Naive B cell (primary cell): ENCODE measurements around the gene C19orf25. TPM values are rescaled to one million over a fixed set of nuclear protein-coding genes. Genes with fewer than 3 reads are reported as not detected.
"Not testable (repeated sequence)": the region's sequence is repeated elsewhere in the genome, so short reads cannot be mapped to it uniquely, and the experiment has no call there.

Experiments used
- ATAC-seq, 2 donors: fragments of 150-1000 bp; cut with Tn5 transposase; 2 replicates each; pipeline ENCODE4 v1.10.0; 2021; ENCODE audit warnings: low read depth in 2 of 2, mild to moderate bottlenecking in 2 of 2, moderate library complexity in 2 of 2
- DNase-seq: peaks from one replicate; pipeline ENCODE4 v3.0.0; 2022
- H3K27ac Mint-ChIP-seq, 6 donors: one replicate each; pipeline ENCODE4 v1.8.0; 2020 to 2022; ENCODE audit warnings: mild to moderate bottlenecking in 6 of 6, mixed read lengths in 6 of 6, moderate library complexity in 5 of 6, inconsistent platforms in 2 of 6
- H3K27me3 Mint-ChIP-seq, 3 donors: one replicate each; pipeline ENCODE4 v1.8.0; 2021 to 2022; ENCODE audit warnings: mixed read lengths in 3 of 3, mild to moderate bottlenecking in 1 of 3
- H3K36me3 Mint-ChIP-seq, 2 donors: one replicate each; pipeline ENCODE4 v1.8.0; 2020 to 2022; ENCODE audit warnings: mixed read lengths in 2 of 2, inconsistent platforms in 1 of 2, mild to moderate bottlenecking in 1 of 2
- H3K4me1 Mint-ChIP-seq, 3 donors: one replicate each; pipeline ENCODE4 v1.8.0; 2020 to 2022; ENCODE audit warnings: mixed read lengths in 3 of 3, inconsistent platforms in 1 of 3, mild to moderate bottlenecking in 1 of 3, moderate library complexity in 1 of 3
- H3K4me3 Mint-ChIP-seq, 8 donors: one replicate each; pipeline ENCODE4 v1.8.0; 2020 to 2022; ENCODE audit warnings: mild to moderate bottlenecking in 8 of 8, mixed read lengths in 8 of 8, moderate library complexity in 8 of 8, inconsistent platforms in 2 of 8
- H3K9me3 Mint-ChIP-seq, 7 donors: one replicate each; pipeline ENCODE4 v1.8.0; 2020 to 2022; ENCODE audit warnings: mixed read lengths in 7 of 7, mild to moderate bottlenecking in 5 of 7, inconsistent platforms in 2 of 7, moderate library complexity in 1 of 7
- polyA plus RNA-seq, 6 donors: library from polyadenylated mRNA; unstranded; fragments of 300-500 nt; fragmentation: Illumina TruSeq; gene quantifications; one replicate each; pipeline ENCODE4 v1.2.3, GENCODE V29; 2021; ENCODE audit warnings: low read depth in 6 of 6

Gene C19orf25
- polyA plus RNA-seq, 6 donors from 2014 or later = 39.0 to 78.2 (median 46.9) TPM

DNA sequence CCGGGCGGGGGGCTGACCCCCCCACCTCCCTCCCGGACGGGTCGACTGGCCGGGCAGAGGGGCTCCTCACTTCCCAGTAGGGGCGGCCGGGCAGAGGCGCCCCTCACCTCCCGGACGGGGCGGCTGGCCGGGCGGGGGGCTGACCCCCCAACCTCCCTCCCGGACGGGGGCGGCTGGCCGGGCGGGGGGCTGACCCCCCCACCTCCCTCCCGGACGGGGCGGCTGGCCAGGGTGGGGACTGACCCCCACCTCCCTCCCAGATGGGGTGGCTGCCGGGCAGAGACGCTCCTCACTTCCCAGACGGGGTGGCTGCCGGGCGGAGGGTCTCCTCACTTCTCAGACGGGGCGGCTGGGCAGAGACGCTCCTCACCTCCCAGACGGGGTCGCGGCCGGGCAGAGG lies 20.2 kb upstream of the C19orf25 start:
- not testable (repeated sequence) for DNase-seq, H3K9me3 Mint-ChIP-seq, H3K27ac Mint-ChIP-seq, H3K4me1 Mint-ChIP-seq, H3K36me3 Mint-ChIP-seq, ATAC-seq, H3K4me3 Mint-ChIP-seq
- peaks cover 0 to 41% (median 5%) of the 10 kb centered on the region in 3 donors for H3K27me3 Mint-ChIP-seq

DNA sequence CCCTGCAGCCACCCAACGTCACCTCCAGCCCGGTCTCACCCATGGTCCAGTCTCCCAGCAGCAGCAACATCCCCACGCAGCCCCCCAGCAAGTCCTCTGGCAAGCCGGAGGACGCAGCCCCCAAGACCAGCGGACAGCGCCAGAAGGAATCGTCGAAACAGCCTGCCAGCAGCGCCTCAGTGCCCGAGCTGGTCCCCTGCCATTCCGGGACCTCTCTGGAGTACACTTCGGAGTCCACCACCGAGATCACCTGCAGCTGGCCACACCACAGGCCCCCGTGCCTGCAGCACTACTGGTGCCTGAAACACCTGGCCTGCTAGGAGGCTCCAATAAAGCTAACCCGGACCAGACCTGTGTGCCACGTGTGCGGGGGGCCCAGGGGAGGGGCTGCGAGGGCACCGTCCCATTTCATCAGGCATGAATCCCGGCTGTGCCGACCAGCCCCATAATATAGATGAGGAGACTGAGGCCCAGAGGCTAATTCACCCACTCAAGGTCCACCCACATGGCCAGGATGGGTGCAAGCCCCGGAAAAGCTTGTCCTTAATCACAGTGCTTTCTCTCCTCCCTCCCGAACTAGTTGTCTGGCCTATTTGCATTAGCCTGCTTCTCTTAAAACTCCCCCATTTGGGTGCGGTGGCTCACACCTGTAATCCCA lies 18.7 kb upstream of the C19orf25 start:
- no peak for ATAC-seq
- peaks cover 0 to 2% (median 0%) of the 10 kb centered on the region in 7 donors for H3K9me3 Mint-ChIP-seq
- peaks cover 0 to 30% (median 4%) of the 10 kb centered on the region in 3 donors for H3K27me3 Mint-ChIP-seq
- no peak overlapping the region for H3K27ac Mint-ChIP-seq
- DNase-seq = no peak
- H3K36me3 Mint-ChIP-seq = no peaks in the 10 kb centered on the region
- H3K4me1 Mint-ChIP-seq = peaks cover 0 to 4% (median 3%) of the 10 kb centered on the region in 3 donors
- H3K4me3 Mint-ChIP-seq = no peak overlapping the region

DNA sequence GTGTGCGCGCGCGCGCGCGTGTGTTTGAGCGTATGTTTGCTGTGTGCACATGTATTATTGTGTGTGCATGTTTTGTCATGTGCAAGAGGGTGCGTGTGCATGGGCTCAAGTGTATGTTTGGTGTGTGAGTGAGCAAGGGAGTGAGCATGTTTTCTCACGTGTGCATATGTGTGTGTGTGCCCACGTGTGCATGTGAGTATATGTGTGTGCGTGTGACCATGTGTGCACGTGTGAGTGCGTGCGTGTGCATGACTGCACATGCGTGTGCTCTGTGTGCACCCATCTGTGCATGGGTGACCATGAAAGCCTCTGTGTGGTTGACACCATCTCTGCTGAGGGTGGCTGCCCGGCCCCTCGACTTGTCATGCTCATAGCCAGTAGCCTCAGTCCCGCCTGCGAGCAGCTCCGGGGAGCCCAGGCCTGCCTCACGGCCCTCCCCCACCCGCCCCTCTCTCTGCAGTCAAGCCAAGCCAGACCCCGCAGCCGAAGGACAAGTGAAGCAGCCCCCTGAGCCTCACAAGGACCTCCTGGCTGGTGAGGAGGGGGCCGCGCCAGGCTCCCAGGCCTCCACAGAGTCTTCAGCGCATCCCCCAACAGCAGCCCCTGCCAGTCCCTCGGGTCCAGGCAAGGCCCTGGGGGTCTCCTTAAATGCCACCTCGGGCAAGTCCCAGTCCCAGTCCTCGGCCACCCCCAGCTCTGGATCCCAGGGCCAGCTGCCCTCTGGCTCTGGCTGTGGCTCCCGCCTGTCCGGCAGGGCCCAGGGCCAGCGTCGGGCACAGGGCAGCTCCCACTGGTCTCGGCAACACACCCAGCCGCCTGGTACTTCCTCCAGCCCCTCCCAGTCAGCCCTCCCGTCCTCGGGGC lies 17.9 kb upstream of the C19orf25 start:
- Mint-ChIP-seq H3K27me3 (peaks cover 0 to 26% (median 4%) of the 10 kb centered on the region in 3 donors), H3K4me3 (no peak overlapping the region), H3K27ac (peak overlapping the region in 1 of 6 donors; percentile 37), H3K4me1 (peaks cover 0 to 4% (median 4%) of the 10 kb centered on the region in 3 donors), H3K36me3 (no peaks in the 10 kb centered on the region), H3K9me3 (no peaks in the 10 kb centered on the region)
- DNase-seq = no peak
- ATAC-seq = no peak

DNA sequence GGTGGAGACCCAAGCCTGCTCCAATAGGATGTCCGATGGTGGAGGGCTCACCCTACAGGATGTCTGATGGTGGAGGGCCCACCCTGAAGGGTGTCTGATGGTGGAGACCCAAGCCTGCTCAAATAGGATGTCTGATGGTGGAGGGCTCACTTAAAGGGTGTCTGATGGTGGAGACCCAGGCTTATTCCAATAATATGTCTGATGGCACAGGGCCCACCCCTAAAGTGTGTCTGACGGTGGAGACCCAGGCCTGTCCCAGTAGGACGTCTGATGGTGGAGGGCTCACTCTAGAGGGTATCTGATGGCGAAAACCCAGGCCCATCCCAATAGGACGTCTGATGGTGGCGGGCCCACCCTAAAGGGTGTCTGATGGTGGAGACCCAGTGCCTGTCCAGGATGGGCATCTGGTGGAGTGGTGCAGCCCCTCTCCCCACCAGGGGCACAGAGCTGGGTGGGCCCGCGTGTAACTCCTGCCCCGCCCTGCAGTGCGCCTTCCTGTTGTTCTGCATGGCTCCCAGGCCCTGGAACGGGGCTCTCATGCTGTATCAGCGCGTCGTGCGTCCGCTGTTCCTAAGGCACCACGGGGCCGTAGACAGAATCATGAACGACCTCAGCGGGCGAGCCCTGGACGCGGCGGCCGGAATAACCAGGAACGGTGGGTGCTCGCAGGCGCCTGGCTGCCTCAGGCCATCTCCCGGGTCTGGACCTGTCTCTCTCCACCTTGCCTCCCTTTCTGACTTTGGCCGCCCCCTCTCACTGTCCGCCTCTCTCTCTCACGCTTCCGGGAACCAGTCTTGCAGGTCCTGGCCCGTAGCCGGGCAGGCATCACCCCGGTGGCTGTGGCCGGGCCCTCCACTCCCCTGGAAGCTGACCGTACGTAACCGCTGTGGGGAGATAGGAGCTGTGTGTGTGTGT lies 17.0 kb upstream of the C19orf25 start:
- peaks cover 0 to 24% (median 4%) of the 10 kb centered on the region in 3 donors for H3K27me3 Mint-ChIP-seq
- no peak overlapping the region for H3K27ac Mint-ChIP-seq
- no peak overlapping the region for H3K4me3 Mint-ChIP-seq
- no peaks in the 10 kb centered on the region for H3K36me3 Mint-ChIP-seq
- peaks cover 0 to 8% (median 5%) of the 10 kb centered on the region in 3 donors for H3K4me1 Mint-ChIP-seq
- H3K9me3 Mint-ChIP-seq = no peaks in the 10 kb centered on the region
- ATAC-seq (no peak), DNase-seq (no peak)

DNA sequence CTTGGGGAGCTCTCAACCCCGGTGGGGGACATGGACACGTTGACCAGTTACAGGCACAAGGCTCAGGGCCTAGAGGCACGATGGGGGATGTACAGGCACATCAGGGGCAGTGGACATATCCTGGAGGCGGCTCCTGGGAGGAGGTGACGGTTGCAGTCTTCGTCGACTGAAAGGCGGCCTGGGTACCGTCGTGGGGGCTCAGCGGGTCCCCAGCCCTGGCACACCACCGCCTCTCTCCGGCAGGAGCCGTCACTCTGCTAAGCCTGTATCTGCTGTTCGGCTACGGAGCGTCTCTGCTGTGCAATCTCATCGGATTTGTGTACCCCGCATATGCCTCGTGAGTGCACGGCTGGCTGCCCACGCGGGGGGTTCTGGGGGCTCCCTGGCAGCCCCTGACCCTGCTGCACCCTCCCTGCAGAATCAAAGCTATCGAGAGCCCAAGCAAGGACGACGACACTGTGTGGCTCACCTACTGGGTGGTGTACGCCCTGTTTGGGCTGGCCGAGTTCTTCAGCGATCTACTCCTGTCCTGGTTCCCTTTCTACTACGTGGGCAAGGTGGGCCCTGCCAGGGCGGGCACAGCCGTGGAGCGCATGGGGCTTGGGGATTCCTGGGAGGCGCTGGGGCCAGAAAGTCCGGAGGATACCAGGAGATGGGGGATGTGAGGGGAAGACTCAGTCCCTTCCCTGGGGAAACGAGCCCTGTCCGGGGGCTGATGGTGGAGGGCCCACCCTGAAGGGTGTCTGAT lies 16.2 kb upstream of the C19orf25 start:
- ATAC-seq (no peak), DNase-seq (no peak)
- Mint-ChIP-seq H3K36me3 (no peaks in the 10 kb centered on the region), H3K27me3 (peaks cover 0 to 27% (median 4%) of the 10 kb centered on the region in 3 donors), H3K27ac (no peak overlapping the region), H3K9me3 (no peaks in the 10 kb centered on the region), H3K4me1 (peaks cover 6 to 13% (median 8%) of the 10 kb centered on the region in 3 donors), H3K4me3 (no peak overlapping the region)

DNA sequence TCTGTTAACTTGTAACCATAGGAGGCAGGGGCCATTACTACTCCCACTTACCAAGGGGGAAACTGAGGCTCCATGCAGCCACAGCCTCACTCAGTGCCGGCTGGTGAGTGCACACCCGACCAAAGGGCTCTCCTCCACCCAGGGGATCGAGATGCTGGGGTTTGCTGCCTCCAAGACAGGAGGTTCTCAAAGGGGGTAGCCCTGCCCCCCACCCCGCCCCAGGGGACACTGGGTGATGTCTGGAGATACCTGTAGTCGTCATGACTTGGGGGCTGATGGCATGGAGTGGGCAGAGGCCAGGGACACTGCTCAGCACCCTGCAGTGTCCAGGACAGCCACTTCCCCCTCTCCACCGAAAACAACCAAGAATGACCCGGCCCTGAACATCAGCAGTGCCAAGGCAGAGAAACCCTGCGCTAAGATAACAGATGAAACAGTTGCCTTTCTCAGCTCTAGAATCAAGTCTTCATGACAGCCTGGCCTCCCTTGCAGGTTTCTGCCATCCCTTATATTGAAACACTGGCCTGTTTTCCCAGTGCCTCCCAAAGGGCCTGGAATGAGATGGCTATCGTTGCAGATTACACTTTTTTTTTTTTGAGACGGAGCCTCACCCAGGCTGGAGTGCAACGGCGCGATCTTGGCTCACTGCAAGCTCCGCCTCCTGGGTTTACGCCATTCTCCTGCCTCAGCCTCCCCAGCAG lies 15.2 kb upstream of the C19orf25 start:
- DNase-seq (no peak), ATAC-seq (no peak)
- Mint-ChIP-seq H3K4me1 (peaks cover 6 to 16% (median 11%) of the 10 kb centered on the region in 3 donors), H3K4me3 (no peak overlapping the region), H3K9me3 (no peaks in the 10 kb centered on the region), H3K36me3 (no peaks in the 10 kb centered on the region), H3K27me3 (peaks cover 0 to 27% (median 4%) of the 10 kb centered on the region in 3 donors), H3K27ac (no peak overlapping the region)

DNA sequence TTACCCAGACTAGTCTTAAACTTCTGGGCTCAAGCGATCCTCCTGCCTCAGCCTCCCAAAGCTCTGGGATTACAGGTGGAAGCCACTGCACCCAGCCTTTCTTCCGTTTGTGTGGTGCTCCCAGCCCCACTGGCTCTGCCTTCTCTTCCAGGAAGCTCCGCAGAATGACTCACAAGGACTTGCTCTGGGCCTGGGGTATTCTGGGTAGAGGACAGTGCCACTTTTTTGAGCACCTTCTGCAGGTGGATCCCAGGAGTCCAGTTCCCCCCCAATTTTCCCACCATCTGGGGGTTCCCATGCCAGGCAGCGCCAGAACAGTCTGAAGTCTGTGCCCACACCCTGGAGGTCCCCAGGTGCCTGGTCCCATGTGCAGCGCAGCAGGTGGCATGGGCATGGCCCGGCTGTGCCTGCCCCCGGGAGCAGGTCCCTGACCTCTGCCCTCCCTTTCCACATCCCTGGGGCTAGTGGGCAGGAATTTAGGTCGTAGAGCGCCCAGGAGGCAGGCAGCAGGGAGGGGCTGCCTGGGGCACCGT lies 13.5 kb upstream of the C19orf25 start:
- peaks cover 6 to 16% (median 12%) of the 10 kb centered on the region in 3 donors for H3K4me1 Mint-ChIP-seq
- no peaks in the 10 kb centered on the region for H3K9me3 Mint-ChIP-seq
- H3K27ac Mint-ChIP-seq = peak overlapping the region in 1 of 6 donors; percentile 76
- DNase-seq (no peak), ATAC-seq (no peak)
- no peaks in the 10 kb centered on the region for H3K36me3 Mint-ChIP-seq
- peaks cover 0 to 23% (median 4%) of the 10 kb centered on the region in 3 donors for H3K27me3 Mint-ChIP-seq
- H3K4me3 Mint-ChIP-seq = peak overlapping the region in 7 of 8 donors; percentile 33 to 91 (median 79)

DNA sequence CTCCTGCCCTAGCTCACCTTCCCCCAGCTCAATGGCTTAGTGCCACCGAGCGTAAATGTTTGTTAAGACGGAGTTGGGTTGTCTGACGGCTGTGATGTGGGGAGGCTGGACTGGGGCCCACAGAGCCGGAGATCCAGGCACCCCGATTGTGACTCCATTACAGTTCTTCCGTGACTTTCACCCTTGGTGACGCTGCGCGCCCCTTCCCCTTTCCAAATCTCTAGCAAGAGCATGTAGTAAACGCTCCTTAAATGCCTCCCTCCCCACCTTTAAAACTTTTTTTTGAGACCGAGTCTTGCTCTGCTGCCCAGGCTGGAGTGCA lies 12.8 kb upstream of the C19orf25 start:
- Mint-ChIP-seq H3K36me3 (no peaks in the 10 kb centered on the region), H3K4me3 (peak overlapping the region; percentile 58 to 91 (median 77)), H3K4me1 (peaks cover 6 to 16% (median 12%) of the 10 kb centered on the region in 3 donors), H3K27ac (peak overlapping the region in 4 of 6 donors; percentile 17 to 78 (median 70)), H3K9me3 (no peaks in the 10 kb centered on the region), H3K27me3 (peaks cover 0 to 20% (median 4%) of the 10 kb centered on the region in 3 donors)
- no peak for ATAC-seq
- no peak for DNase-seq

DNA sequence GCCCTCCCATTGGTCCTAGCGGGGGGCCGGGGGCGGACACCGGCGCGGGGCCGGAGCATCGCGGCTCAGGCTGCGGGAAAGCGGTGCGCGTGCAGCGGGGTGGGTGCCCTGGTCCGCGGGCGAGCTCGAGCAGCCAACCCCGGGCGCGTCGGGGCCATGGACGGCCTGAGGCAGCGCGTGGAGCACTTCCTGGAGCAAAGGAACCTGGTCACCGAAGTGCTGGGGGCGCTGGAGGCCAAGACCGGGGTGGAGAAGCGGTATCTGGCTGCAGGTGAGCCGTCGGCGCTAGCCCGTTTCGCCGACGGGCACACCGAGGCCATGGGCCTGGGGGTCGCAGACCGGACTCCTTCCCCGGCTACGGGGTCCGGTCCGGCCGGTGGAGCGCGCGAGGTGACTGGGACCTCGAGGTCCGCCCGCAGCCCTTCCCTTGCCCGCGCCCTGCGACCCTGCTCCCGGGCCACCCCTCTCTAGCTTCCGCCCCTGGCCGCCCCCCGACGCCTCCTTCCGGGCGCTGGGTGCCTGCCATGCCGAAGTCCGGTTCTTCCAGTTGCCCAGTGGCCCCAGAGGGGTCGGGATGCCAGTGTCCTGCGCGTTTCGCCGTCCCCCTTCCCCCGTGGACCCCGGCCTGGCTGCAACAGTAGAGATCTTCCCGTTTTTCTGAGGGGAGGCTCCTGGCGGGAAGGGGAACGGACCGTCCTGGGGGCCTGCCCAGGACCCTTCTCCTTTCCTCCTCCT lies 12.3 kb upstream of the C19orf25 start, which contains the start of gene REEP6:
REEP6 (plus strand) TSS at position 68 of the 735 bp plus-strand sequence; CDS start at position 157, 89 bp downstream.
- Mint-ChIP-seq H3K9me3 (no peaks in the 10 kb centered on the region), H3K4me3 (peak within 1 kb of the TSS; percentile 80 to 97 (median 92)), H3K36me3 (no peaks in the 10 kb centered on the region), H3K27me3 (peaks cover 0 to 15% (median 0%) of the 10 kb centered on the region in 3 donors), H3K4me1 (peaks cover 6 to 13% (median 12%) of the 10 kb centered on the region in 3 donors), H3K27ac (peak within 1 kb of the TSS; percentile 69 to 96 (median 84))
- no peak for ATAC-seq
- no peak for DNase-seq

DNA sequence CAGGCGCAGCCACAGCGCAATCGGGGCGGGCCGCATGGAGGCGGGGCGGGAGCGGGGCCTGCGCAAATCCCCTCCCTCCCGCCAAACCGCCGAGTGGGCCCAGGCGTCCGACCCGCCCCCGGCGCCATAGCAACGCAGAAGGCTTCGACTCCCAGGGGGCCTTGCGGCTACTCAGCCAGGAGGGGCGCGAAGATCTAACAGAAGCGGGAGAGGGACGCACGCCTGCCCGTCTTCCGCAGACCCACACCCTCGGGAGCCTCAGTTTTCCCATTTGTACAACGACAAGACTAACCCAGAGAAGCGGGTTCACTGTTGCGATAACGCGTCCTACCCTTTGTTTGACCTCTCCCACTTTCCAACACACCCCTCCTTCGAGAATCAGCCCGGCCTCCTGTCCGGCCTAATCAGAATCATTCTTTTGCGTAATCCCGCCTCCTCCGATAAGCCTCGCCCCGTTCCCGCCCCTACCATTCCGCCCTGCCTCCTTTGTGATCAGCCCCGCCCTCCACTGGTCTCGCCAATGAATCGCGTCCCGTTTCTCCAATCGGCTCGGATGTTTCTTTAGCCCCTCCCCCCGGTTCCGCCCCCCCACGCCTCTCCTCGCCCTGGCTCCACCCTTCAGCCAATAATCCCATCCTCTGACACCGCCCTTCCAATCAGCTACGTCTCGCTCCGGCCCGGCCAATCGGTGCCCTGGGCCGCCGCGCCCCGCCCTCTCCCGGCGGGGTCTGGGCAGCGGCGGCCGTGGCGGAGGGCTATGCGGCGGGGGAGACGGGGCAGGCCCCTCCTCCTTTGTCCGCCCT lies 11.5 kb upstream of the C19orf25 start, which contains the start of gene PCSK4:
PCSK4 (minus strand) TSS at position 40 of the 803 bp plus-strand sequence; CDS start at position 36, 4 bp downstream.
- peak; percentile 97 for DNase-seq
- peak; percentile 83 to 85 for ATAC-seq
- H3K27ac Mint-ChIP-seq = peak within 1 kb of the TSS; percentile 54 to 96 (median 84)

More for the DNA sequence above, 11.5 kb upstream of the C19orf25 start, which contains the start of gene PCSK4:
- H3K4me1 Mint-ChIP-seq = peaks cover 6 to 13% (median 12%) of the 10 kb centered on the region in 3 donors
- H3K4me3 Mint-ChIP-seq = peak within 1 kb of the TSS; percentile 80 to 97 (median 90)
- no peaks in the 10 kb centered on the region for H3K9me3 Mint-ChIP-seq
- peaks cover 0 to 10% (median 0%) of the 10 kb centered on the region in 3 donors for H3K27me3 Mint-ChIP-seq
- H3K36me3 Mint-ChIP-seq = no peaks in the 10 kb centered on the region
